HEK293T (cell line): ENCODE results near the gene CDC45.

Experiments
- CTCF ChIA-PET: fragments of 350-600 bp; formaldehyde crosslinking; extraction: SDS; loops from one replicate; lab custom pipeline; 2021; ENCODE audit warnings: antibody characterized with exemption, inconsistent platforms; lab: Yijun Ruan, JAX
- POLR2A ChIA-PET: fragments of 350-600 bp; formaldehyde crosslinking; extraction: SDS; loops from one replicate; lab custom pipeline; 2020; ENCODE audit warnings: antibody characterized with exemption, inconsistent platforms; lab: Yijun Ruan, JAX
- DNase-seq: peaks from one replicate; pipeline ENCODE4 v3.0.0; 2012; ENCODE audit warnings: mixed read lengths; ENCODE audit errors: extremely low spot score
- ARNT ChIP-seq: fragments of 450-650 bp; IDR thresholded peaks from 2 replicates; pipeline ENCODE4 v1.6.1; 2017; ENCODE audit warnings: mild to moderate bottlenecking
- BHLHE40 ChIP-seq: fragments of 450-650 bp; IDR thresholded peaks from 2 replicates; pipeline ENCODE4 v1.6.1; 2016; ENCODE audit warnings: mild to moderate bottlenecking, moderate library complexity, borderline replicate concordance
- CTBP1 ChIP-seq: fragments of 450-650 bp; IDR thresholded peaks from 2 replicates; pipeline ENCODE4 v1.6.1; 2016; ENCODE audit warnings: borderline replicate concordance
- ELF4 ChIP-seq: fragments of 450-650 bp; IDR thresholded peaks from 2 replicates; pipeline ENCODE4 v1.6.1; 2017; ENCODE audit warnings: antibody characterized with exemption
- FOXA1 ChIP-seq: fragments of 450-650 bp; IDR thresholded peaks from 2 replicates; pipeline ENCODE4 v1.6.1; 2016; ENCODE audit warnings: mild to moderate bottlenecking
- FOXK2 ChIP-seq: fragments of 450-650 bp; IDR thresholded peaks from 2 replicates; pipeline ENCODE4 v1.6.1; 2016; ENCODE audit warnings: mild to moderate bottlenecking
- FOXM1 ChIP-seq: fragments of 450-650 bp; IDR thresholded peaks from 2 replicates; pipeline ENCODE4 v1.6.1; 2017; ENCODE audit warnings: mild to moderate bottlenecking, borderline replicate concordance
- HDGF ChIP-seq: fragments of 450-650 bp; IDR thresholded peaks from 2 replicates; pipeline ENCODE4 v1.6.1; 2017; ENCODE audit warnings: antibody characterized with exemption, borderline replicate concordance
- L3MBTL2 ChIP-seq: fragments of 450-650 bp; conservative IDR thresholded peaks from 2 replicates; pipeline ENCODE4 v1.6.1; 2016; ENCODE audit warnings: mild to moderate bottlenecking
- LEF1 ChIP-seq: fragments of 450-650 bp; IDR thresholded peaks from 2 replicates; pipeline ENCODE4 v1.6.1; 2017; ENCODE audit warnings: mild to moderate bottlenecking, borderline replicate concordance
- NFRKB ChIP-seq: fragments of 450-650 bp; IDR thresholded peaks from 2 replicates; pipeline ENCODE4 v1.6.1; 2016; ENCODE audit warnings: mild to moderate bottlenecking, moderate library complexity
- PKNOX1 ChIP-seq: fragments of 450-650 bp; IDR thresholded peaks from 2 replicates; pipeline ENCODE4 v1.6.1; 2016
- SP1 ChIP-seq: fragments of 450-650 bp; IDR thresholded peaks from 2 replicates; pipeline ENCODE4 v1.6.1; 2017
- SUZ12 ChIP-seq: fragments of 450-650 bp; IDR thresholded peaks from 2 replicates; pipeline ENCODE4 v1.6.1; 2016; ENCODE audit warnings: mild to moderate bottlenecking
- TARDBP ChIP-seq: fragments of 450-650 bp; IDR thresholded peaks from 2 replicates; pipeline ENCODE4 v1.6.1; 2016
- ZNF384 ChIP-seq: fragments of 450-650 bp; IDR thresholded peaks from 2 replicates; pipeline ENCODE4 v1.6.1; 2016

CDC45 gene

GRCh38 chr22:19568337-19569275 is 88.9 kb downstream of the CDC45 start:
- TF ChIP-seq SP1 (no peak), FOXM1 (no peak), HDGF (no peak), FOXK2 (no peak), TARDBP (no peak), ZNF384 (no peak)
- ChIA-PET CTCF (interaction anchor here (0.5 kb wide), 1 partner anchor 29 kb away, joined by 5 read pairs; no protein-coding TSS in a partner anchor), POLR2A (interaction anchor here (0.6 to 0.9 kb wide), 2 partner anchors 11 to 14 kb away, joined by 3 read pairs; no protein-coding TSS in a partner anchor)
- no peak for DNase-seq

- ChIA-PET CTCF (no interaction called here), POLR2A (interaction anchor here (0.9 kb wide), 1 partner anchor 14 kb away, joined by 3 read pairs; no protein-coding TSS in a partner anchor)
- DNase-seq, result no peak
- TF ChIP-seq SP1 (no peak), CTBP1 (no peak), LEF1 (no peak), SUZ12 (no peak), FOXA1 (no peak), NFRKB (no peak), ZNF384 (no peak), BHLHE40 (no peak), PKNOX1 (no peak), HDGF (no peak), FOXM1 (no peak), TARDBP (no peak), ELF4 (no peak), ARNT (no peak), L3MBTL2 (no peak), FOXK2 (no peak)
These were observed 89.5 kb downstream of the CDC45 start for GRCh38 chr22:19569276-19569640.

- POLR2A ChIA-PET, result interaction anchor here (0.9 kb wide), 1 partner anchor 15 kb away, joined by 3 read pairs; no protein-coding TSS in a partner anchor
- no peak for DNase-seq
- CTCF ChIA-PET, result no interaction called here
- TF ChIP-seq FOXK2, result no peak
- no peak for TF ChIP-seq HDGF
- TF ChIP-seq ARNT, result no peak
- TF ChIP-seq SP1, result no peak
- no peak for TF ChIP-seq SUZ12
- TF ChIP-seq PKNOX1, result no peak
- TF ChIP-seq FOXM1, result no peak
- TF ChIP-seq BHLHE40, result no peak
- no peak for TF ChIP-seq CTBP1
- TF ChIP-seq L3MBTL2, result no peak
- no peak for TF ChIP-seq ZNF384
- no peak for TF ChIP-seq LEF1
- no peak for TF ChIP-seq FOXA1
- TF ChIP-seq NFRKB, result no peak
- TF ChIP-seq ELF4, result no peak
- no peak for TF ChIP-seq TARDBP
These were observed 90.3 kb downstream of the CDC45 start for GRCh38 chr22:19569976-19570375.
